A549 (cell line): ENCODE results near the gene AKAP8L. TPM values are rescaled to one million over a fixed set of nuclear protein-coding genes. Genes with fewer than 3 reads are reported as not detected.

ENCODE experiments used
- ATAC-seq, 2 experiments: fragments of 200-7000 bp in 1 of 2; fragments of >200 bp in 1 of 2; cut with Nextera tagmentation in 1 of 2; cut with Tn5 transposase in 1 of 2; 3 replicates each; pipeline versions ENCODE4 v1.8.0 to v1.9.1; 2018 to 2020; ENCODE audit warnings: mild to moderate bottlenecking in 1 of 2, moderate library complexity in 1 of 2
- CTCF ChIA-PET: fragments of 300-600 bp; sonication (Branson Sonifier 250); formaldehyde crosslinking; extraction: SDS; loops from one replicate; lab custom pipeline; 2021; ENCODE audit warnings: antibody characterized with exemption, inconsistent platforms; lab: Yijun Ruan, JAX
- POLR2A ChIA-PET: fragments of 350-600 bp; formaldehyde crosslinking; extraction: SDS; loops from one replicate; lab custom pipeline; 2021; ENCODE audit warnings: antibody characterized with exemption, inconsistent platforms; lab: Yijun Ruan, JAX
- DNase-seq, 2 experiments: peaks; one replicate each; pipeline versions ENCODE4 v3.0.0 to v3.0.0-alpha.2; 2011 to 2016; ENCODE audit warnings: low read depth in 1 of 2, low spot score in 1 of 2
- FAIRE-seq: peaks from 2 replicates; lab custom pipeline; 2011; peaks lifted over from hg19 to GRCh38; lab: Jason Lieb, UNC
- H3K27ac ChIP-seq, 2 experiments: fragments of >200 bp; sonication (Bioruptor Twin); formaldehyde crosslinking; 3 replicates each; pipeline ENCODE4 v1.5.1; 2016 to 2017
- H3K4me1 ChIP-seq: fragments of >200 bp; sonication (Bioruptor Twin); formaldehyde crosslinking; 3 replicates; pipeline ENCODE4 v1.6.1; 2016
- H3K4me2 ChIP-seq: fragments of >200 bp; sonication (Bioruptor Twin); formaldehyde crosslinking; 3 replicates; pipeline ENCODE4 v1.6.1; 2016
- H3K4me3 ChIP-seq: fragments of >200 bp; sonication (Bioruptor Twin); formaldehyde crosslinking; 3 replicates; pipeline ENCODE4 v1.5.1; 2016
- H3K9me3 ChIP-seq: fragments of >200 bp; sonication (Bioruptor Twin); formaldehyde crosslinking; 3 replicates; pipeline ENCODE4 v1.6.1; 2016
- CHD4 ChIP-seq: fragments of 200-600 bp; sonication (generic); IDR thresholded peaks from 2 replicates; pipeline ENCODE4 v1.6.1; 2016; ENCODE audit warnings: antibody characterized with exemption, mild to moderate bottlenecking, borderline replicate concordance
- E2F6 ChIP-seq: IDR thresholded peaks from 2 replicates; pipeline ENCODE4 v1.6.1; 2012; ENCODE audit warnings: low read depth, borderline replicate concordance
- EHF ChIP-seq: fragments of 250-450 bp; sonication (Bioruptor Pico); IDR thresholded peaks from 2 replicates; pipeline ENCODE4 v1.5.0; 2020; ENCODE audit warnings: mild to moderate bottlenecking
- EHMT2 ChIP-seq: fragments of 200-600 bp; sonication (generic); IDR thresholded peaks from 2 replicates; pipeline ENCODE4 v1.6.1; 2016; ENCODE audit warnings: antibody characterized with exemption, low read depth, mild to moderate bottlenecking, moderate library complexity
- ELK1 ChIP-seq: fragments of 150-350 bp; IDR thresholded peaks from 2 replicates; pipeline ENCODE4 v1.6.1; 2014; ENCODE audit warnings: low read depth, mild to moderate bottlenecking, low read length
- EP300 ChIP-seq, 2 experiments: fragments of >200 bp; sonication (Bioruptor Twin); formaldehyde crosslinking; IDR thresholded peaks; 2 replicates in 1 of 2; 3 replicates in 1 of 2; pipeline ENCODE4 v1.6.1; 2016 to 2017
- HEYL ChIP-seq: fragments of 250-450 bp; sonication (Bioruptor Pico); IDR thresholded peaks from 2 replicates; pipeline ENCODE4 v1.8.0; 2021; ENCODE audit warnings: mild to moderate bottlenecking, moderate library complexity
- HOXA7 ChIP-seq: fragments of 250-450 bp; sonication (Bioruptor Pico); IDR thresholded peaks from 2 replicates; pipeline ENCODE4 v1.5.0; 2020; ENCODE audit warnings: mild to moderate bottlenecking, moderate library complexity
- HOXB13 ChIP-seq: fragments of 250-450 bp; sonication (Bioruptor Pico); IDR thresholded peaks from 2 replicates; pipeline ENCODE4 v1.5.0; 2020; ENCODE audit warnings: low read depth, mild to moderate bottlenecking, moderate library complexity
- KDM5A ChIP-seq: fragments of 200-600 bp; sonication (generic); IDR thresholded peaks from 2 replicates; pipeline ENCODE4 v1.6.1; 2016; ENCODE audit warnings: antibody characterized with exemption, mild to moderate bottlenecking
- MAFK ChIP-seq: fragments of 450-650 bp; IDR thresholded peaks from 2 replicates; pipeline ENCODE4 v1.6.1; 2014; ENCODE audit not compliant: partially characterized antibody
- MAX ChIP-seq: IDR thresholded peaks from 2 replicates; pipeline ENCODE4 v1.6.1; 2012
- MYC ChIP-seq: IDR thresholded peaks from 2 replicates; pipeline ENCODE4 v1.6.1; 2012; ENCODE audit warnings: mild to moderate bottlenecking, inconsistent platforms, low read length, improper control_type of control experiment, borderline replicate concordance
- NPAS2 ChIP-seq: fragments of 250-450 bp; sonication (Bioruptor Pico); IDR thresholded peaks from 2 replicates; pipeline ENCODE4 v1.8.0; 2022; ENCODE audit warnings: mild to moderate bottlenecking, moderate library complexity, borderline replicate concordance
- PBX3 ChIP-seq: IDR thresholded peaks from 2 replicates; pipeline ENCODE4 v1.6.1; 2012
- POLR2A ChIP-seq: IDR thresholded peaks from 2 replicates; pipeline ENCODE4 v1.6.1; 2012; ENCODE audit warnings: mild to moderate bottlenecking, low read length
- POLR2AphosphoS2 ChIP-seq: conservative IDR thresholded peaks from 2 replicates; pipeline ENCODE4 v1.6.1; 2012; ENCODE audit warnings: low read length, improper control_type of control experiment, inconsistent platforms
- RARB ChIP-seq: fragments of 250-450 bp; sonication (Bioruptor Pico); IDR thresholded peaks from 2 replicates; pipeline ENCODE4 v1.8.0; 2021; ENCODE audit warnings: mild to moderate bottlenecking, moderate library complexity
- RCOR1 ChIP-seq: fragments of 150-350 bp; IDR thresholded peaks from 2 replicates; pipeline ENCODE4 v1.6.1; 2014; ENCODE audit warnings: antibody characterized with exemption, low read length, low read depth
- RFX5 ChIP-seq: fragments of 450-650 bp; IDR thresholded peaks from 2 replicates; pipeline ENCODE4 v1.7.1; 2014; ENCODE audit warnings: antibody characterized with exemption, mild to moderate bottlenecking, moderate library complexity
- SREBF2 ChIP-seq: fragments of 450-650 bp; IDR thresholded peaks from 2 replicates; pipeline ENCODE4 v1.6.1; 2014; ENCODE audit warnings: mild to moderate bottlenecking, moderate library complexity
- ZFP36 ChIP-seq: fragments of 450-650 bp; IDR thresholded peaks from 2 replicates; pipeline ENCODE4 v1.6.1; 2014; ENCODE audit warnings: borderline replicate concordance; ENCODE audit not compliant: partially characterized antibody
- ZSCAN20 ChIP-seq: fragments of 250-450 bp; sonication (Bioruptor Pico); IDR thresholded peaks from 2 replicates; pipeline ENCODE4 v1.8.0; 2022; ENCODE audit warnings: mild to moderate bottlenecking, moderate library complexity
- WGBS: methylation state at CpG from one replicate; pipeline ENCODE4 v1.1.6; 2017; ENCODE audit errors: missing lambda C conversion rate; 5-methylcytosine and 5-hydroxymethylcytosine counted together
- polyA plus RNA-seq, 4 experiments: library from polyadenylated mRNA; depleted of rRNA in 3 of 4; stranded (reverse); fragments of >200 nt; fragmentation: RNase III in 1 of 4; extraction: RNeasy Plus Mini Kit Qiagen cat#74134 plus additional on column Dnase treatment in 1 of 4; gene quantifications; 2 replicates in 3 of 4; 3 replicates in 1 of 4; pipeline ENCODE4 v1.2.3, GENCODE V29; 2011 to 2017
- TF ChIP-seq, protein P1 (sequence below): fragments of 200-600 bp; sonication (generic); IDR thresholded peaks from 2 replicates; pipeline ENCODE4 v1.6.1; 2016; ENCODE audit warnings: antibody characterized with exemption, mild to moderate bottlenecking, moderate library complexity

AKAP8L gene
- polyA plus RNA-seq, 2 of the 4 experiments (the other 2 are of a cell fraction) = 28.4 to 42.9 TPM

- TF ChIP-seq MYC (no peak), MAX (no peak), ZFP36 (no peak), POLR2A (no peak), RFX5 (no peak), E2F6 (no peak), RCOR1 (no peak)
These were observed 24.5 kb upstream of the AKAP8L start for GRCh38 chr19:15443325-15443724.

DNA sequence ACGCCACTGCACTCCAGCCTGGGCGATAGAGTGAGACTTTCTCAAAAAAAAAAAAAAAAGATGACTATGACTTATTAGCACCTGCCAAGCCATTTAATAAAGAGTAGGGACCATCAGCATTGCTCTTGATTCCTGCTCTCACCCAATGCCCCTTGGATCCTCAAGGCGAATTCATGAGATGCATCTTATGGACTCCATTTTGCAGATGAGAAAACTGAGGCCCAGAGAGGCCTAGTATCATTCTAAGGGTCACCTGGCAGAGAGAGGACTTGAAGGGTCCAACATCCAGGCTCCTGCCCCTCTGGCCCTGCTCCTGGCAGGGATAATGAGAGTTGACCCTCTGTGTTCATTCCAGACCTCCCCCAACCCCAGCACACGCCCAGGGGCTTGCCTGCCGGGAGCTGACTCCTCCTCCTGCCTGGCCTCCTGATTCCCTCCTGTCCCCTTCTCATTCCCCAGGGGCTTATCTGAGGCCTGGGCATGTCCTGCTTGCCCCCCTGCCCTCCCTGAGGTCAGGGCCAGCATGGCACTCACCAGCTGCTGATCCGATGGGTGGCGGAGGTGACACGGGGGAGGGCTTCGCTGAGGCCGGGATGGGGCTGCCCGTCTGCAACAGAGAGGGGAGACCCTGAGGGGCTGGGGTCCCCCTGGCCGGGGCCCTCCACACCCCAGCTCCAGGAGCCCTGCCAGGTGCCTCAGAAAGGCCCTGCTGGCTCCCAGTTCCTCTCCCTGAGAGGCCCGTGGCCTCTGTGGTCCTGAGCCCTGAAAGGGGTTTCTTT lies 23.5 kb upstream of the AKAP8L start:
- TF ChIP-seq KDM5A (no peak), CHD4 (no peak)
- TF ChIP-seq, protein P1, sequence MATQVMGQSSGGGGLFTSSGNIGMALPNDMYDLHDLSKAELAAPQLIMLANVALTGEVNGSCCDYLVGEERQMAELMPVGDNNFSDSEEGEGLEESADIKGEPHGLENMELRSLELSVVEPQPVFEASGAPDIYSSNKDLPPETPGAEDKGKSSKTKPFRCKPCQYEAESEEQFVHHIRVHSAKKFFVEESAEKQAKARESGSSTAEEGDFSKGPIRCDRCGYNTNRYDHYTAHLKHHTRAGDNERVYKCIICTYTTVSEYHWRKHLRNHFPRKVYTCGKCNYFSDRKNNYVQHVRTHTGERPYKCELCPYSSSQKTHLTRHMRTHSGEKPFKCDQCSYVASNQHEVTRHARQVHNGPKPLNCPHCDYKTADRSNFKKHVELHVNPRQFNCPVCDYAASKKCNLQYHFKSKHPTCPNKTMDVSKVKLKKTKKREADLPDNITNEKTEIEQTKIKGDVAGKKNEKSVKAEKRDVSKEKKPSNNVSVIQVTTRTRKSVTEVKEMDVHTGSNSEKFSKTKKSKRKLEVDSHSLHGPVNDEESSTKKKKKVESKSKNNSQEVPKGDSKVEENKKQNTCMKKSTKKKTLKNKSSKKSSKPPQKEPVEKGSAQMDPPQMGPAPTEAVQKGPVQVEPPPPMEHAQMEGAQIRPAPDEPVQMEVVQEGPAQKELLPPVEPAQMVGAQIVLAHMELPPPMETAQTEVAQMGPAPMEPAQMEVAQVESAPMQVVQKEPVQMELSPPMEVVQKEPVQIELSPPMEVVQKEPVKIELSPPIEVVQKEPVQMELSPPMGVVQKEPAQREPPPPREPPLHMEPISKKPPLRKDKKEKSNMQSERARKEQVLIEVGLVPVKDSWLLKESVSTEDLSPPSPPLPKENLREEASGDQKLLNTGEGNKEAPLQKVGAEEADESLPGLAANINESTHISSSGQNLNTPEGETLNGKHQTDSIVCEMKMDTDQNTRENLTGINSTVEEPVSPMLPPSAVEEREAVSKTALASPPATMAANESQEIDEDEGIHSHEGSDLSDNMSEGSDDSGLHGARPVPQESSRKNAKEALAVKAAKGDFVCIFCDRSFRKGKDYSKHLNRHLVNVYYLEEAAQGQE = no peak
- TF ChIP-seq, all 56 proteins: peak for 0
- 80% methylated on average over 5 of the region's 13 CpGs for WGBS
- Histone ChIP-seq H3K4me3 (no peak overlapping the region), H3K4me1 (no peaks in the 10 kb centered on the region), H3K27ac (no peak overlapping the region), H3K9me3 (no peaks in the 10 kb centered on the region), H3K4me2 (no peak overlapping the region)
- ATAC-seq (no peak), DNase-seq (no peak), FAIRE-seq (no peak)
- CTCF ChIA-PET = no interaction called here
- POLR2A ChIA-PET = no interaction called here

More at GRCh38 chr19:15443325-15443724, 24.5 kb upstream of the AKAP8L start:
- FAIRE-seq = no peak
- ChIA-PET POLR2A (no interaction called here), CTCF (no interaction called here)
- Histone ChIP-seq H3K4me2 (no peak overlapping the region), H3K4me3 (no peak overlapping the region), H3K9me3 (no peaks in the 10 kb centered on the region), H3K27ac (no peak overlapping the region), H3K4me1 (no peaks in the 10 kb centered on the region)
- DNase-seq = no peak
- ATAC-seq = no peak
- WGBS = 93% methylated on average over 3 of the region's 3 CpGs

- ATAC-seq (no peak), DNase-seq (no peak), FAIRE-seq (no peak)
- 51% methylated on average over 3 of the region's 3 CpGs for WGBS
- POLR2A ChIA-PET = no interaction called here
- Histone ChIP-seq H3K4me3 (no peak overlapping the region), H3K27ac (no peak overlapping the region), H3K9me3 (no peaks in the 10 kb centered on the region), H3K4me1 (no peaks in the 10 kb centered on the region), H3K4me2 (no peak overlapping the region)
- TF ChIP-seq SREBF2 (no peak), ZSCAN20 (CRISPR knock-in tag) (no peak), POLR2AphosphoS2 (no peak), MYC (no peak), E2F6 (no peak), RARB (CRISPR knock-in tag) (no peak), HOXA7 (no peak), EHF (CRISPR knock-in tag) (no peak), EHMT2 (no peak), HOXB13 (CRISPR knock-in tag) (no peak), NPAS2 (CRISPR knock-in tag) (no peak), ELK1 (no peak), PBX3 (no peak), RFX5 (no peak), EP300 (IDR thresholded peaks at IDR 0.05) (no peak), MAFK (no peak), RCOR1 (no peak), HEYL (CRISPR knock-in tag) (no peak)
- CTCF ChIA-PET = no interaction called here
These were observed 22.5 kb upstream of the AKAP8L start for GRCh38 chr19:15441317-15441716.
